Stimulated activated CD4-positive, alpha-beta T cell treated with anti-CD3 and anti-CD28 coated beads, TNF-alpha, amount 100 ng/mL, for 4 hours (primary cell): ENCODE results near the gene GMCL1.
"Not testable (repeated sequence)": the region's sequence is repeated elsewhere in the genome, so short reads cannot be mapped to it uniquely, and the experiment has no call there.

Experiments
- DNase-seq, 3 experiments: peaks; one replicate each; pipeline ENCODE4 v3.0.0-alpha.2; 2020; ENCODE audit warnings: low read depth in 3 of 3

Gene GMCL1

GRCh38 chr2:69847068-69847828 is 17.8 kb downstream of the GMCL1 start:
- no peak for DNase-seq

DNA sequence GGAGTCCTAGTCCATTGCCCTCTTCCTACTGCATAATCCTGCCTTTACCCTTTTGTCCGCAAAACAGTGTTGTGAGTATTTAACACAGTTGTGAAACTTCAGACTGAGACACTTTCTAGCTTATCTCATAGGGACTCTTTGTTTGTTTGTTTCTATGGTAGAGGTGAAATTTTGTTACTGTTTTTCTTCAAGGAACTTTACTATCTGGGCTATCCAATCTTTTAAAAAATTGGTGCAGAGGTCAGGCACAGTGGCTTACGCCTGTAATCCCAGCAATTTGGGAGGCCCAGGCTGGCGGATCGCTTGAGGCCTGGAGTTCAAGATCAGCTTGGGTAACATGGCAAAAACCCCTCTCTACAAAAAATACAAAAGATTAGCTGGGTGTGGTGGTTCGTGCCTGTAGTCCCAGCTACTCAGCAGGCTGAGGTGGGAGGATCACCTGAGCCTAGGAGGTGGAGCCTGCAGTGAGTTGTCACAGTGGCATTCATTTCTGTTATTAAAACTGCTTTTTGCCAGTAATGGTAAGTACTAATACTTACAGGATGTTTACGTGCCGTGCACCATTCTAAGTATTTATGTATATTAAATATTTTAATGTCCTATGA is 18.8 kb downstream of the GMCL1 start:
- no peak for DNase-seq

DNA sequence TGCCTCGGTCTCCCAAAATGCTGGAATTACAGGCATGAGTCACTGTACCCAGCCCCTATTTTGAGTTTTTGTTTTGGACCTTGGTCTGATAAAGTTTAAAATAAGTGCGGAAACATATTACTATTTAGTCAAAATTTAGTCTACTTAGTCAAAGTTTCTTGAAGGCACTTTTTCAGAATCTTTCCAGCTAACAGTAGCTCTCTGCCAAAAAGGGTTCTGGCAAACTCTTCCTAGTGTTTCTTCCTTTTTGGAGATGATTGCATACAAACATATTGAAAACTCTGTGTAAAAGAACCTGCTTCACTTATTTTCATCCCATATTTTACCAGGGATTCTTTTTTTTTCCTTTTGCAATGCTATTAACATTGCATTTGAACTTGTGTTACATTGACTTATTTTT is 28.8 kb downstream of the GMCL1 start:
- no peak for DNase-seq

DNA sequence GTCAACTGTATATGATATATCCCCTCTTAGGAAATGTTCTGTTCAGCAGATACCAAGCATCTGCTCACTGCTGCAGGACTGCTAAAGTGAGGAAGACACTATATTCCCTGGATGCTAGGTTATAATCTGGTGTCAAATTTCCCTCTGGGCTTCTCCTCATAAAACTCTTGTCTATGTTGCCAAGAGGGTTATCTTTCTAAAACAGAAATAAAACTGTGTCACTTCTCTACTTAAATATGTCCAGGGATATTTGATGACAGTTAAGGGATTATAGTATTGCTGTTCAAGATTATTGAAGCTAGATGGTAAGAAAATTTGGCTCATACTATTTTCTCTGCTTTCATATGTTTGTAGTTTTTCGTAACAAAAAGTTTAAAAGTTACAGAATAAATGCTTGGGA is 33.8 kb downstream of the GMCL1 start:
- no peak for DNase-seq

DNA sequence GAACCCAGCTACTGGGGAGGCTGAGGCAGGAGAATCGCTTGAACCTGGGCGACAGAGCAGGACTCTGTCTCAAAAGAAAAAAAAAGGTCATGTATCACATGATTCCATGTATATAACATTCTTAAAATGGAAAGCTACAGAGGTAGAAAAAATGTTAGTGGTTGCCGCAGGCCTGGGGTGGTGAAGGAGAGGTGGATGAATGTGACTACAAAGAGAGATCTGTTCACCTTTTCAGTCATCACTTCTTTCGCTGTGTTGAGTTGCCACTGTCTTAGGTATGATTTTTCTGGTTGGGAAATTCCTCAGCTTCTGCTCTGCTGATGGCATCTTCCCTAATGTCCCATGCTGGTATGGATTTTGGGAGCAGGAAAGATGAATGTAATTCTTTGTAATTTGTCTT is 59.0 kb downstream of the GMCL1 start:
- no peak for DNase-seq

DNA sequence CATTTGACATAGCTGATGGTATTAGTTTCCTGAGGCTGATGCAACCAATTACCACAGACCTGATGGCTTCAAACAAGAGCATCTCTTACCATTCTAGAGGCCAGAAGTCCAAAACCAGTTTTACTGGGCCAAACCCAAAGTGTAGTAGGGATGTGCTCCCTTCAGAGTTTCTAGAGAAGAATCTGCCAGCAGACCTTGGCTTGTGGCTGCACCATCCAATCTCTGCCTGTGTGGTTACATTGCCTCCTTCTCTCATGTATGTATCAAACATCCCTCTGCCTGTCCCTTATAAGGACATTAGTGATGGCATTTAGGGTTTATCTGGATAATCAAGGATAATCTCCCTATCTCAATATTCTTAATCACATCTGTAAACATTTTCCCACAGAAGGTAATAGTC is 59.8 kb downstream of the GMCL1 start:
- no peak for DNase-seq

DNA sequence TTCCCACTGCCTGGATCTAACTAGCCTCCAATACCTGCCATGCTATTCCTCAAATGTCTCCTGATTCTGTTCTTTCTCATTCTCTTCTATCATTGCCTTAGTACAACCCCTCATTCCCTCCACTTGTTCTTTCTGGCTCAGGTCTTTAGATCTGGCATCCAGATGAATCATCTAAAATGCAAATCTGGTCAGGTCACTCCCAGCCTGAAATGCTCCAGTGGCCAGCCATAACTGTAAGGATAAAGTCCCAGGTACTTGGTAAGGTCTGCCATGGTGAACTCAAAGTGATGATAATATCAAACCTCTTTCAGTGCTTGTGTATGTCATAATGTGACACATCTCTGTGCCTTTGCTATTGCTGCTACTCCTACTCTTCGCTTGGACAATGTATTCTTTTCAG is 61.4 kb downstream of the GMCL1 start:
- no peak for DNase-seq

DNA sequence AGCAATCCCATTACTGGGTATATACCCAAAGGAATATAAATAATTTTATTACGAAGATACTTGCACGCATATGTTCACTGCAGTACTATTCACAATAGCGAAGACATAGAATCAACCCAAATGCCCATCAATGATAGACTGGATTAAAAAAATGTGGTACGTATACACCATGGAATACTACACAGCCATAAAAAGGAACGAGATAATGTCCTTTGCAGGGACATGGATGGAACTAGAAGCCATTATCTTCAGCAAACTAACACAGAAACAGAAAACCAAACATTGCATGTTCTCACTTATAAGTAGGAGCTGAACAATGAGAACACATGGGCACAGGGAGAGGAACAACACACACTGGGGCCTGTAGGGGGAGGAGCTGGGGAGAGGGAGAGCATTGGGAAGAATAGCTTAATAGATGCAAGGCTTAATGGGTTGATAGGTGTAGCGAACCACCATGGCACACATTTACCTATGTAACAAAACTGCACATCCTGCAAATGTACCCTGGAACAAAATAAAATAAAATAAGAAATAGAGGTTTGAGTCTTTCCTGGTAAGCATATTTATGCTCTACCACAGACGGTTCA is 63.5 kb downstream of the GMCL1 start:
- not testable (repeated sequence) for DNase-seq

GRCh38 chr2:69893684-69894551 is 64.5 kb downstream of the GMCL1 start, which contains the start of gene SNRNP27:
Gene SNRNP27, plus strand, starts transcription at chr2:69893956. Its CDS starts 29 bp downstream, at chr2:69893985.
- DNase-seq: peak; percentile 58 to 71 (median 59)

DNA sequence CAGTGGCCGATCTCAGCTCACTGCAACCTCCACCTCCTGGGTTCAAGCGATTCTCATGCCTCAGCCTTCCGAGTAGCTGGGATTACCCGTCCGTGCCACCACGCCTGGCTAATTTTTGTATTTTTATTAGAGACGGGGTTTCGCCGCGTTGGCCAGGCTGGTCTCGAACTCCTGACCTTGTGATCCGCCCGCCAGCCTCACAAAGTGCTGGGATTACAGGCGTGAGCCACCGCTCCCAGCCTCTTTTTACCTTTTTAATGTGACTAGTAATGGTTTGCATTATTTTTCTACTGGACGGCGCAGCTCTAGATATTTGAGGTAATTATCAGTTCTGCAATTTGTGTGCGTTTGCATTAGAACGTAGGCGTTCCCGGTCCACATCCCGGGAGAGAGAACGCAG is 65.3 kb downstream of the GMCL1 start:
- DNase-seq: not testable (repeated sequence)

GRCh38 chr2:69902213-69902922 is 72.9 kb downstream of the GMCL1 start:
- DNase-seq: no peak

- no peak for DNase-seq
Observed at GRCh38 chr2:69907216-69907615, 77.8 kb downstream of the GMCL1 start.

DNA sequence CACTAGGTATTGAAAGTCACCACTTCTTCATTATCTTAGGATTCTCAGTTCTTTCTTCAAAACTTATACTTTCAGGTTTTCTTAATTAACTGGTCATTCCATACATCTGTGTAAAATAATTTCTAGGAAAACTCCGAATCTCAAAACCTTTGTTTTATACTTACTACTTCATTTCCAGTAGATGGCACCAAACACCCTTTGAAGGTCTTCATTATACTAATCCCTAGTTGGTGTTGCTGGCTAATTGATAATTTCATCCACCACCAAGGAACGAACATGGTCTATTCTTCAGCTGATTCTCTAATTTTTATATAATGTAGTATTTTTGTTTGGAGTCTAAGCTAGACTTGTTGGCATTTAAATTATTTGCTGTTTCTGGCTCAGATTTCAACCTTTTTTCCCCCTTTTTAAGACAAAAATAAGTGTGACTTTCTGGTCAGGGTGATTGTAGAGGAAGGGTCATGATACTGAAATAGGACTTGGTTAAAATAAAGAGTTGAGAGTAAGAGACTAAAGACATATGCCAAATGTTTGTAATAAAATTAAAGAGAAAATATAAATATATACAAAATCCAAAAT is 82.6 kb downstream of the GMCL1 start:
- no peak for DNase-seq

- DNase-seq: peak in 2 of 3 experiments; percentile 8 to 99
Observed at GRCh38 chr2:69914164-69914949, 84.9 kb downstream of the GMCL1 start.

DNA sequence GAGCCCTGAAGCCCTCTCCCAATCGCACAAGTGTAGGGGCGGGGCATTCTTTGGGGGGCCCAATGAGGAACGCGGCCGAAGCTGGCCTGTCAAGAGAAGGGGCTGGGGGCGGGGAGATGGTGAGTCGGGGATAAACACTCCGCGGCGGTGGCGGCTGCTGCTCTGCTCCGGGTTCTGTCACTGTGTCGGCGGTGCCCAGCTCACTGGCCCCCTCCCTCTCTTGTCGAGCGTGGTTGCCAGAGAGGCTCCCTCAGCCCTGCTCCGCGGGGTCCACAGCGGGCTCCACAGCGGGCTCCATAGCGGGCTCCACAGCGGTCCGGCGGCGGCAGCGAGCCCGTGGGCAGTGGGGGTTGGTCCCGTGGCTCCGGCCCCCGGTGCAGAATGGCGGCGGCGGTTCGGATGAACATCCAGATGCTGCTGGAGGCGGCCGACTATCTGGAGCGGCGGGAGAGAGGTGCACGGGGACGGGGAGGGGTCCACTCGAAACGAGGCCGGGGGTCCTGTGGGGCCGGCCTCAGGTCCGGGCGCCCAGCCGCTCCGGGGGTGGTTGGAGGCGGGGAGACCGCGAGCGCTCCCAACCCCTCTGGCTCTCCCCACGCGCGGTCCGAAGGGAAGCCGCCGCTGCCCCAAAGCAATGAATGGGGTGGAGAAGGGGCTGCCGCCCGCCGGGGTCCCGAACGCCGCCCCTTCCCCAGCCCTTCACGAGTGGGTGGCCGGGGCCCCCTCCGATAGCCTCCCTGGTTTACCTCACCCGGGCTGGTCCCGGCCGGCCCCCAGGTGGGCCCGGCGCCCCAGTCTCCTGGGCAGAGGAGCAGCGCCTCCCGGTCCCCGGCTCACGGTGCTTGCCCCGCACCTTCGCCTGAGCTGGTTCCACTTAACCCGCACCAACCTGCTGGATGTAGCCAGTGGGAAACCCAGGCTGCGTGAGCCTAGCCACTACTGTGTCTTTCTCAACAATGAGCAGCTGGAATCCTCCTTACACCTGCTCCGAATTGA is 85.8 kb downstream of the GMCL1 start, which contains the start of gene MXD1:
MXD1 (plus strand) TSS at position 160 of the 996 bp plus-strand sequence; CDS start at position 382, 222 bp downstream.
- DNase-seq: peak in 2 of 3 experiments; percentile 97 to 99

GRCh38 chr2:69916106-69916505 is 86.6 kb downstream of the GMCL1 start:
- DNase-seq: no peak

DNA sequence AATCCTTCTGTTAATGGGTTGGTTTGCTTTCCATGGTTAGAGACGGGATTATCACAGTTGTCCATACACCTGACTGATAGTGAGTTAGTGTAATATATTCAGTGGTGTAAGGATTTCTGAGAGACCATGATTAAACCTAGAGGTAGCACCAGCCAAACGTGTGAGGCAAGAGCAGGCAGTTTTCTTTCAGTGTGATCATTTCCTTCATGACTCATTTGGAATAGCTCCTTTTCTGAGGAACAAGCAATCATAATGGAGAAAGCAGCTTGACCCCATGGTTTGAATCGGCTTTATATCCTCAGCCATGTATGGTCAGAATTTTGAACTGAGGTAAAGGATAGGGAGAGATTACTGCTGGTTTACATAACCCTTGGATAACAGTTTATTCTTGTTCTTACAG is 88.4 kb downstream of the GMCL1 start:
- no peak for DNase-seq

DNA sequence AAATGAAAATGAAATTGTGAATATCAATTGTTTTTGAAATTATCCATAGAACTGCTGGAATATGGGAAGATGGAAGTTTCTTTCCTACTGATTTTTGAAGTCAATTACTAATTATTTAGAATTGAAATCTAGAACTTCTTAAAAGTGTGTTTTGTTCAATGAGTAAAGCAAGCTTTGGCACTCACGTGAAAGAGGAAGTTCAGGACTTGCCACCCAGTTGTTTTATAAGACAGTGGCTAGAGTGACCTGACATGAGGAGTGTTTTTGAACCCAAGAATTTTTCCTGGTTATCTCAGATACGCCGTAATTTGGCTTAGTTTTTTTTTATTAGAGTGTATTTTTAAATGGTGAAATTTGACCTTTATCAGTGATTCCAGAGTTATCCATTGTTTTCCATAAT is 88.9 kb downstream of the GMCL1 start:
- DNase-seq: no peak

DNA sequence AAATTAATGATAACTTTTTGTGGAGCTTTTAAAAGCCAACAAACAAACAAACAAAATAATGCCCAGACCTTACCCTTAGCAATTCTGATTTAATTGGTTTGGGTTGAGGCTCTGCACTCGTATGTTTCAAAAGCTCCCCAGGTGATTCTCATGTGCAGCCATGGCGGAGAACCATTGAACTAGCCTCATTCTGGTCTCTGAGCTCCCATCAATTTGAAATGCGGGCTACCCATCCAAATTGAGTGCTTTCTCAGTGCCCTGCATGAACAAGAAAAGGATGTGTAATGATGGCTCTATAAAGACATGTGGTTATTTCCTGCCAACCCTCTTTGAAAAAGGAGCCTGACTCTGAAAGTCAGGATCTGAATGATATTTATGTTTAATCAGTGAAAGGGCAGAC is 93.7 kb downstream of the GMCL1 start:
- no peak for DNase-seq
